Neural progenitor cell (in vitro differentiated cells): Measurements from ENCODE around the gene VTI1A. TPM values are rescaled to one million over a fixed set of nuclear protein-coding genes. Genes with fewer than 3 reads are reported as not detected.

Experiments
- DNase-seq: peaks from one replicate; pipeline ENCODE4 v3.0.0-alpha.2; 2016; ENCODE audit warnings: low spot score
- H2AFZ ChIP-seq: fragments of 200-600 bp; sonication (generic); replicated peaks from 2 replicates; pipeline ENCODE4 v1.6.1; 2016; ENCODE audit warnings: antibody characterized with exemption
- H3F3A ChIP-seq: fragments of 200-600 bp; sonication (generic); 2 replicates; pipeline ENCODE4 v1.6.1; 2016; ENCODE audit warnings: antibody characterized with exemption, low read depth
- H3K27ac ChIP-seq: fragments of 200-600 bp; sonication (generic); 2 replicates; pipeline ENCODE4 v1.5.1; 2016; ENCODE audit warnings: mild to moderate bottlenecking
- H3K27me3 ChIP-seq: fragments of 200-600 bp; sonication (generic); 2 replicates; pipeline ENCODE4 v1.6.1; 2016; ENCODE audit warnings: mild to moderate bottlenecking, moderate library complexity
- H3K36me3 ChIP-seq: fragments of 200-600 bp; sonication (generic); 2 replicates; pipeline ENCODE4 v1.5.1; 2016
- H3K4me1 ChIP-seq: fragments of 200-600 bp; sonication (generic); 2 replicates; pipeline ENCODE4 v1.6.1; 2016; ENCODE audit warnings: mixed run types
- H3K4me2 ChIP-seq: fragments of 200-600 bp; sonication (generic); 2 replicates; pipeline ENCODE4 v1.6.1; 2016
- H3K4me3 ChIP-seq: fragments of 200-600 bp; sonication (generic); 2 replicates; pipeline ENCODE4 v1.5.1; 2016
- H3K79me2 ChIP-seq: fragments of 200-600 bp; sonication (generic); 2 replicates; pipeline ENCODE4 v1.6.1; 2016; ENCODE audit warnings: low read depth
- H3K9ac ChIP-seq: fragments of 200-600 bp; sonication (generic); 2 replicates; pipeline ENCODE4 v1.6.1; 2016
- H3K9me3 ChIP-seq: fragments of 200-600 bp; sonication (generic); 2 replicates; pipeline ENCODE4 v1.5.1; 2016; ENCODE audit warnings: low read depth
- H4K20me1 ChIP-seq: fragments of 200-600 bp; sonication (generic); 2 replicates; pipeline ENCODE4 v1.6.1; 2016; ENCODE audit warnings: low read depth
- H3K27ac Mint-ChIP-seq: 3 replicates; pipeline ENCODE4 v1.8.0; 2021; ENCODE audit warnings: mixed read lengths
- H3K27me3 Mint-ChIP-seq: 2 replicates; pipeline ENCODE4 v1.8.0; 2022; ENCODE audit warnings: low read depth, mild to moderate bottlenecking, inconsistent platforms, moderate library complexity, mixed read lengths; ENCODE audit not compliant: insufficient read depth
- H3K36me3 Mint-ChIP-seq: 3 replicates; pipeline ENCODE4 v1.8.0; 2021; ENCODE audit warnings: mixed read lengths
- H3K4me1 Mint-ChIP-seq: 3 replicates; pipeline ENCODE4 v1.8.0; 2021; ENCODE audit warnings: mixed read lengths
- H3K4me3 Mint-ChIP-seq: 3 replicates; pipeline ENCODE4 v1.8.0; 2021; ENCODE audit warnings: mild to moderate bottlenecking, moderate library complexity, mixed read lengths
- H3K9me3 Mint-ChIP-seq: 3 replicates; pipeline ENCODE4 v1.8.0; 2020; ENCODE audit warnings: mixed read lengths
- EZH2 ChIP-seq: fragments of 200-600 bp; sonication (generic); IDR thresholded peaks from 2 replicates; pipeline ENCODE4 v1.6.1; 2017; ENCODE audit warnings: antibody characterized with exemption, mild to moderate bottlenecking, moderate library complexity
- EZH2phosphoT487 ChIP-seq: fragments of 200-600 bp; sonication (generic); IDR thresholded peaks from 2 replicates; pipeline ENCODE4 v1.6.1; 2017; ENCODE audit warnings: antibody characterized with exemption
- total RNA-seq: library from RNA; depleted of rRNA; stranded (reverse); fragments of >200 nt; gene quantifications from 2 replicates; pipeline ENCODE4 v1.2.3, GENCODE V29; 2015; ENCODE audit warnings: low replicate concordance
- TF ChIP-seq, protein P1 (sequence below): fragments of 200-600 bp; sonication (generic); IDR thresholded peaks from 2 replicates; pipeline ENCODE4 v1.5.1; 2017; ENCODE audit warnings: antibody characterized with exemption, mild to moderate bottlenecking

The VTI1A gene
- total RNA-seq, 1 donor from 2014 or later: 28.8 TPM

DNA sequence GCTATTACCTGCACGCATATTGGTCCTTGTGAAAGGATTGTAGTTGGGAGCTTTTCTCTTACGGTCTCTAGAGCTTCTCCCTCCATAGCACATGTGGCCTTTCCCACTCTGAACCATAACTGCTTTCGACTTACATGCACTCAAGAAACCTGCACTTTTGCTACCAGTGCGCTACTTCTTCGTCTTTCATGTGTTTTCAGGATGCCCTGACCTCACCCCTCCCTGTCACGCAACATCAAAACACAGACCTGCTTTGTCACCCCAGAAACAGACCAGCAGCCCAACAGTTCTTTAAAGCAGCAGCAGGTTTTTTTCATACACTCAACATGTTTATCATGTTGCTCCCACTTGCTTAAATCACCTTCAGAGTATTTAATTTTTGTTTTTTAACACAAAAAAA is 259.6 kb downstream of the VTI1A start:
- no peaks in the 10 kb centered on the region for H3K79me2 ChIP-seq
- H3K4me3 Mint-ChIP-seq: no peak overlapping the region
- H3K9me3 ChIP-seq: no peaks in the 10 kb centered on the region
- H3K27ac Mint-ChIP-seq: no peak overlapping the region
- TF ChIP-seq EZH2: no peak
- TF ChIP-seq EZH2phosphoT487: no peak
- TF ChIP-seq, protein P1, sequence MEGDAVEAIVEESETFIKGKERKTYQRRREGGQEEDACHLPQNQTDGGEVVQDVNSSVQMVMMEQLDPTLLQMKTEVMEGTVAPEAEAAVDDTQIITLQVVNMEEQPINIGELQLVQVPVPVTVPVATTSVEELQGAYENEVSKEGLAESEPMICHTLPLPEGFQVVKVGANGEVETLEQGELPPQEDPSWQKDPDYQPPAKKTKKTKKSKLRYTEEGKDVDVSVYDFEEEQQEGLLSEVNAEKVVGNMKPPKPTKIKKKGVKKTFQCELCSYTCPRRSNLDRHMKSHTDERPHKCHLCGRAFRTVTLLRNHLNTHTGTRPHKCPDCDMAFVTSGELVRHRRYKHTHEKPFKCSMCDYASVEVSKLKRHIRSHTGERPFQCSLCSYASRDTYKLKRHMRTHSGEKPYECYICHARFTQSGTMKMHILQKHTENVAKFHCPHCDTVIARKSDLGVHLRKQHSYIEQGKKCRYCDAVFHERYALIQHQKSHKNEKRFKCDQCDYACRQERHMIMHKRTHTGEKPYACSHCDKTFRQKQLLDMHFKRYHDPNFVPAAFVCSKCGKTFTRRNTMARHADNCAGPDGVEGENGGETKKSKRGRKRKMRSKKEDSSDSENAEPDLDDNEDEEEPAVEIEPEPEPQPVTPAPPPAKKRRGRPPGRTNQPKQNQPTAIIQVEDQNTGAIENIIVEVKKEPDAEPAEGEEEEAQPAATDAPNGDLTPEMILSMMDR: no peak
- no peaks in the 10 kb centered on the region for H3K27me3 ChIP-seq
- H2AFZ ChIP-seq: no peak overlapping the region
- no peaks in the 10 kb centered on the region for H4K20me1 ChIP-seq
- no peaks in the 10 kb centered on the region for H3K36me3 Mint-ChIP-seq
- no peak overlapping the region for H3K9ac ChIP-seq
- peaks cover 10% of the 10 kb centered on the region for H3K4me1 ChIP-seq
- no peaks in the 10 kb centered on the region for H3K9me3 Mint-ChIP-seq
- no peak for DNase-seq
- H3F3A ChIP-seq: no peaks in the 10 kb centered on the region
- H3K27ac ChIP-seq: no peak overlapping the region
- no peaks in the 10 kb centered on the region for H3K36me3 ChIP-seq
- peaks cover 16% of the 10 kb centered on the region for H3K4me1 Mint-ChIP-seq
- H3K27me3 Mint-ChIP-seq: peaks cover 2% of the 10 kb centered on the region
- H3K4me2 ChIP-seq: no peak overlapping the region
- H3K4me3 ChIP-seq: no peak overlapping the region

DNA sequence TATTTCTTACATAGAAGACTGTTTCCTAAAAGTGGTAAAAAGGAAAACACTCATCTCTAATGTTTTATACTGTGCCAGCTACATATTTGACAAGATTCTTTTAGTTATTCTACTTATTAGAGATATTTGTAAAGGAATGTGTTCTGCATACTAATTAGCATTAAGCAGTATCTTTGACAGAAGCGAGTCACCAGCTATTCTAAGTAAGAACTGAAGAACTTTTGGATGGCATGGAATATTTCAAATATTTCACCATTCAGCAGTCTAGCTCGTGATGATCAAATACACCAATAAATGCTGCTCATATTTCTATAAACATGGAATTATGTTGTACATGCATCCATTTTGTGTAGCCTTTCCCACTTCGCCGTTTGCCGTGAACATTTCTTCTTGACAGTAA is 261.4 kb downstream of the VTI1A start:
- Mint-ChIP-seq H3K9me3 (no peaks in the 10 kb centered on the region), H3K27me3 (peaks cover 2% of the 10 kb centered on the region), H3K27ac (no peak overlapping the region), H3K4me1 (peaks cover 16% of the 10 kb centered on the region), H3K4me3 (no peak overlapping the region), H3K36me3 (no peaks in the 10 kb centered on the region)
- peaks cover 10% of the 10 kb centered on the region for H3K4me1 ChIP-seq
- no peak overlapping the region for H3K4me2 ChIP-seq
- H2AFZ ChIP-seq: no peak overlapping the region
- no peak overlapping the region for H3K27ac ChIP-seq
- TF ChIP-seq, protein P1: no peak
- TF ChIP-seq EZH2phosphoT487 (no peak), EZH2 (no peak)
- DNase-seq: no peak
- H3K9ac ChIP-seq: no peak overlapping the region
- H3K36me3 ChIP-seq: no peaks in the 10 kb centered on the region
- no peaks in the 10 kb centered on the region for H3K27me3 ChIP-seq
- H3K4me3 ChIP-seq: no peak overlapping the region
- no peaks in the 10 kb centered on the region for H4K20me1 ChIP-seq
- H3K9me3 ChIP-seq: no peaks in the 10 kb centered on the region
- no peaks in the 10 kb centered on the region for H3F3A ChIP-seq
- no peaks in the 10 kb centered on the region for H3K79me2 ChIP-seq

DNA sequence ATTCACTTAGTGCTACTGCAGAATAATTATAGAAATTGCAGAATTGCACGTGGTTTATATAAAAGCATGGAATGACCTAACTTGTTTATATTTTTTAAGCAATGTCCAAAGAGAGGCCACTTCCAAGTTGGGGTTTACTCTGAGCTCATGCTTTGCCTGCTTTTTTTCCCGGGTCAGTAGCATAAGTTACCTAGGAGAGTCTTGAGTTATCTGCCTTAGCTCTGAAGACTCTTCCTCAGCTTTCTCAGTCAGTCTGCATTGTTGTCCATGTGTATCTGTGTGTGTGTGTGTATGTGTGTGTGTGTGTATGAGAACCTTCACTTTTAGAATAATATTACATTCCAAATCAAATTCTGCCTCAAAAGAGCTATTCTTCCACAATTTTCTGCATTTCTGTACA is 263.5 kb downstream of the VTI1A start:
- Histone ChIP-seq H3K4me2 (no peak overlapping the region), H3K9ac (no peak overlapping the region), H3K4me3 (no peak overlapping the region), H3K79me2 (no peaks in the 10 kb centered on the region), H2AFZ (no peak overlapping the region), H3K4me1 (peaks cover 10% of the 10 kb centered on the region), H3K27me3 (no peaks in the 10 kb centered on the region), H4K20me1 (no peaks in the 10 kb centered on the region), H3K27ac (no peak overlapping the region), H3K36me3 (no peaks in the 10 kb centered on the region), H3K9me3 (no peaks in the 10 kb centered on the region), H3F3A (no peaks in the 10 kb centered on the region)
- Mint-ChIP-seq H3K27me3 (peaks cover 2% of the 10 kb centered on the region), H3K36me3 (no peaks in the 10 kb centered on the region), H3K27ac (no peak overlapping the region), H3K4me3 (no peak overlapping the region), H3K9me3 (no peaks in the 10 kb centered on the region), H3K4me1 (peaks cover 16% of the 10 kb centered on the region)
- no peak for DNase-seq
- TF ChIP-seq EZH2: no peak

DNA sequence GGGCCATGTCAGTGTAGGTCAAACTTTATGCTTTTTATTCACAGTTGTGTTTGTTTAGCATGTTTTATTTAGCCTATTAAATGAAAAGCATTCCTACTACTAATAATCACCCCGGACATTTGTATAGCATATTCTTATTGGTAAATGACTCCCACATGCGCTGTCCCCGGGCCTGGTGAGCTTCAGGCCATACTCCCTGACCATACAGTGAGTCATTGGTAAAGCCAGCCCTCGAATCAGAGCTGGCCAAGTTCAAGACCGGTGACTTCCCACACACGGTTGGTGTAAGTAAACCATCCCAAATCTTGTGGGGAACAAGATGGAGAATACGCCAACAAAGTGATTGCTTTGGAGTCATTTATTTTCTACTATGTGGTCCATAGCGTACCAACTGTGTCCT is 264.4 kb downstream of the VTI1A start:
- H3K4me1 Mint-ChIP-seq: peaks cover 16% of the 10 kb centered on the region
- Histone ChIP-seq H3K27me3 (no peaks in the 10 kb centered on the region), H4K20me1 (no peaks in the 10 kb centered on the region)

More for the DNA sequence above, 264.4 kb downstream of the VTI1A start:
- no peaks in the 10 kb centered on the region for H3K79me2 ChIP-seq
- no peak overlapping the region for H3K4me3 ChIP-seq
- Mint-ChIP-seq H3K27me3 (peaks cover 2% of the 10 kb centered on the region), H3K36me3 (peaks cover 2% of the 10 kb centered on the region), H3K9me3 (no peaks in the 10 kb centered on the region), H3K27ac (no peak overlapping the region), H3K4me3 (no peak overlapping the region)
- H3F3A ChIP-seq: no peaks in the 10 kb centered on the region
- no peak for DNase-seq
- no peak for TF ChIP-seq EZH2
- TF ChIP-seq EZH2phosphoT487: no peak
- TF ChIP-seq, protein P1: no peak
- H3K9me3 ChIP-seq: no peaks in the 10 kb centered on the region
- no peak overlapping the region for H3K27ac ChIP-seq
- H3K4me1 ChIP-seq: peaks cover 10% of the 10 kb centered on the region
- no peak overlapping the region for H3K4me2 ChIP-seq
- H3K9ac ChIP-seq: no peak overlapping the region
- H2AFZ ChIP-seq: no peak overlapping the region
- H3K36me3 ChIP-seq: no peaks in the 10 kb centered on the region
